Right hindlimb (tissue), 1 donor: ENCODE data around the gene HIPK2.

Experiments
- DNase-seq: peaks from one replicate; pipeline ENCODE4 v3.0.0-alpha.2; 2018

The HIPK2 gene

GRCh38 chr7:139580435-139580834, 197.4 kb downstream of the HIPK2 start:
- no peak for DNase-seq

- DNase-seq, result no peak
Measured at GRCh38 chr7:139576179-139576973, 201.4 kb downstream of the HIPK2 start.

GRCh38 chr7:139575338-139575680, 202.5 kb downstream of the HIPK2 start:
- no peak for DNase-seq

- no peak for DNase-seq
Measured at GRCh38 chr7:139574618-139575337, 203.0 kb downstream of the HIPK2 start.

- DNase-seq, result no peak
Measured at GRCh38 chr7:139573871-139574270, 203.9 kb downstream of the HIPK2 start.

- DNase-seq, result no peak
Measured at GRCh38 chr7:139572704-139573385, 205.0 kb downstream of the HIPK2 start.

GRCh38 chr7:139572071-139572470, 205.7 kb downstream of the HIPK2 start:
- no peak for DNase-seq

- no peak for DNase-seq
Measured at GRCh38 chr7:139571651-139572050, 206.1 kb downstream of the HIPK2 start.

GRCh38 chr7:139571190-139571589, 206.6 kb downstream of the HIPK2 start:
- DNase-seq, result no peak

GRCh38 chr7:139570626-139571025, 207.2 kb downstream of the HIPK2 start:
- no peak for DNase-seq

- no peak for DNase-seq
Measured at GRCh38 chr7:139570119-139570518, 207.7 kb downstream of the HIPK2 start.

GRCh38 chr7:139568813-139569490, 208.8 kb downstream of the HIPK2 start:
- no peak for DNase-seq

GRCh38 chr7:139568346-139568675, 209.5 kb downstream of the HIPK2 start:
- DNase-seq, result no peak

- DNase-seq, result no peak
Measured at GRCh38 chr7:139567647-139568345, 210.0 kb downstream of the HIPK2 start.

- no peak for DNase-seq
Measured at GRCh38 chr7:139566736-139567646, 210.8 kb downstream of the HIPK2 start.

GRCh38 chr7:139566075-139566474, 211.7 kb downstream of the HIPK2 start:
- DNase-seq, result no peak

- no peak for DNase-seq
Measured at GRCh38 chr7:139563856-139564255, 213.9 kb downstream of the HIPK2 start.

GRCh38 chr7:139562961-139563565, 214.7 kb downstream of the HIPK2 start:
- DNase-seq, result no peak

GRCh38 chr7:139562491-139562890, 215.3 kb downstream of the HIPK2 start:
- DNase-seq, result no peak

- no peak for DNase-seq
Measured at GRCh38 chr7:139560678-139561077, 217.1 kb downstream of the HIPK2 start.

- no peak for DNase-seq
Measured at GRCh38 chr7:139560199-139560598, 217.6 kb downstream of the HIPK2 start.
